Measurements from ENCODE around the gene ACADS. TPM values are rescaled to one million over a fixed set of nuclear protein-coding genes. Genes with fewer than 3 reads are reported as not detected.
A peak's percentile ranks its signal among the peaks of the same experiment; 100 is the strongest.

ACADS gene
- total RNA-seq, 1 donor from 2014 or later, result 33.0 TPM

GRCh38 chr12:120757949-120758348 is 32.3 kb downstream of the ACADS start:
- no peak for DNase-seq

GRCh38 chr12:120758798-120759590 is 33.4 kb downstream of the ACADS start:
- no peak for DNase-seq

DNA sequence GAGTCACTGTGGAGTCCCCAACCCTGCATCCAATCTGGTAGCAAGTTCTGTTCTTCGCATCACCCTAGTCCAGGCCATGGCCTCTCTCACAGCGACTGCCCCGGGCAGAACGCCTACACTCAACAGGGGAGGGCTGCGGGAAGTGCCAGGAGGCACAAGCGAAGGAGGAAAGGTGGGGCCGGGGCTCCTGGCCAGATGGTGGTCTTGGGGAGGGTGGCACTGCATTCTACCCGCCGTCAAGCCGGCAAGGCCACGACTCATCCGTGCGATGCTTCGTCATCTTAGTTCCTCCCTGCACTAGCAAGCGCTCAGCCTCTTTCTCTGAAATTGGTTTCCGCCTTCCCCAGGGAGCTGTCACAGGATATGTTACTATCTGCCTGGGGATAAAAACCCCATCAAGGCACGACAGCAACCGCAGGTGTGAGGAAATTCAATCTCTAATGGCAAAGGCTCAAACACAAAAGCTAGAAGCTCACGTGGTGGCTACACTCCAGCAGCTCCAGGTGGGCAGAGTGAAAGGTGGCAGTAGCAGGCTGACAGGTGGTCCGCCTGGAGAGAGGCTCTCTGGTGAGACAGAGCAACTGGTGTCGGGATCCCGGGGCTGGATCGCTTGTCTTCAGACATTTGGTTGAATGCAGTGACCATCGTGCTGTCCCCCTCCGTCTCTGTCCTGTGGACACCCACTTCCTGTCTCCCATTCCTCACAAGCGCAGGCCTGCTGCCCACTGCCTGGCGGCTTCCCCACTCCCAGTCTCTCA is 34.1 kb downstream of the ACADS start:
- peak; percentile 25 for DNase-seq

- peak; percentile 45 for DNase-seq
Observed at GRCh38 chr12:120760349-120761254, 35.0 kb downstream of the ACADS start.

DNA sequence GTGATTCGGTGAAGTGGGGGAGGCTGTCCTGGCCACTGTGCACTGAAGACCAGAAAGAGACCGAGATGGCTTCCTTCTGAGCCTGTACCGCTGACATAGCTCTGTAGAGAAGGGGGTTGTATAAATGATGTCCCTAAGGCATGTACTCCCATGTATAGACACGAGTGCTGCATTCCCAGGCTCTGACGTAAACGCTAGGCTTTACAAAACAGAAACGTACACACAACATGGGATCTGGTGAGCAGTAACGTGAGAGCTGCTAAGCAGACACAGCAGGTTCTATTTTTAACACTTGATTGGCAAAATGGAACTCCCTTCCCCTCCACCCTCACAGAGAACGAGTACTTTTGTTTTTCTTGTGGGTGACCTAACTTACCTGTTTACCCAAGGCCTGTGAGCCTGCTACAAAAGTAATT is 35.9 kb downstream of the ACADS start:
- DNase-seq, result peak; percentile 95

DNA sequence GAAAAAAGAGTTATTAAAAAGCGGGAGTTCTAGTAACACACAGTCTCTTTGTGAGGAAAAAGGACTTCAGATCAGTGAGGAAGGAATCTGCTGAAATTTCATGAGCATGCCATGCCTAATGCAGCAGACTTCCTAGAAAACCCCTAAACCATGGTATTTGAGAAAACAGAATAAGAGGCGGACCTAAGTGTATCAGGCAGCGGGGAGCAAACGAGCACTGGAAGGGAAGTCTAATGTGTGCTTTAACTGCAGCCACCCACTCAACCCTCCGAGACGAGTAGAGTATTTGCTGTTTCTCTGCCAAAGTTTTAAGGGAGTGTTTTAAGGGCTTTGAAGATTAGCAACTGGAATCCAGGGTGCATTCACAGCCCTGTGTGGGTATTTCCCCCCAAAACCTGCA is 36.5 kb downstream of the ACADS start:
- DNase-seq, result peak; percentile 52

- DNase-seq, result no peak
Observed at GRCh38 chr12:120763250-120763649, 37.6 kb downstream of the ACADS start.

DNA sequence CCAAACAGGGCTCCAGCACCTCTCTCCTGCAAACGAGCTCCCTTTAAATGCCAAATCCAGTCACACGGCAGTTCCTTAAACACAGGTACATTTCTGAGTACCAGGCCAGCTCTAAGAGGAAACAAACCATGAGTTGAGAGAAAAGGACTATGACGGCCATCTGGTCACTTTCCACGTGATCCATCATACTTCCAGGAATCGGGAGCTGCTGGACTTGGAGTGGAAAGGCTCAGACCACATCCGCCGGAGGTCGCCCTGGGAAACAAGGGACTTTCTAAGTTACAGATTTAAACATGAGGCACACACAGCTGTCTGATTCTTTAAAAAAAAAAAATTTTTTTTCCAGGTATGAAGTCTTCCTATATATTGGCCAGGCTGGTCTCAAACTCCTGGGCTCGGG is 39.2 kb downstream of the ACADS start:
- DNase-seq, result no peak

DNA sequence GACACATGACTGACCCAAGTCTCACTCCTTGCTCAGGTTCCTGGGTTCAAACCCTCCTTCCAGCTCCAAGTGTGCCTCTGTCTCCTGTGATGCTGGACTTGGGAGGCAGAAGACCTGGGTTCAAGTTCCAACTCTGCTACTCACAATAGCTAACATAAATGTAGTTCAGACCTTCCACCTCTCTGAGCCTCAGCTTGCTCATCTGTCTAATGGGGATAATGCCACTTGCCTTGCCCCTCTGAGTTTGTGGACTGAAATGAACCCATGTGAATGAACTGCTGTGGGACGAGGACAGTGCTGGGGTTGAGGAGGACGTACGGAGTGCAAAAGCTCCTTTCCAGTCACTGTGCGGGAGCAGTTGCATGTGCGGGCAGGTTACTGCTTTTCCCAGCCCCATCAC is 40.9 kb downstream of the ACADS start:
- no peak for DNase-seq

DNA sequence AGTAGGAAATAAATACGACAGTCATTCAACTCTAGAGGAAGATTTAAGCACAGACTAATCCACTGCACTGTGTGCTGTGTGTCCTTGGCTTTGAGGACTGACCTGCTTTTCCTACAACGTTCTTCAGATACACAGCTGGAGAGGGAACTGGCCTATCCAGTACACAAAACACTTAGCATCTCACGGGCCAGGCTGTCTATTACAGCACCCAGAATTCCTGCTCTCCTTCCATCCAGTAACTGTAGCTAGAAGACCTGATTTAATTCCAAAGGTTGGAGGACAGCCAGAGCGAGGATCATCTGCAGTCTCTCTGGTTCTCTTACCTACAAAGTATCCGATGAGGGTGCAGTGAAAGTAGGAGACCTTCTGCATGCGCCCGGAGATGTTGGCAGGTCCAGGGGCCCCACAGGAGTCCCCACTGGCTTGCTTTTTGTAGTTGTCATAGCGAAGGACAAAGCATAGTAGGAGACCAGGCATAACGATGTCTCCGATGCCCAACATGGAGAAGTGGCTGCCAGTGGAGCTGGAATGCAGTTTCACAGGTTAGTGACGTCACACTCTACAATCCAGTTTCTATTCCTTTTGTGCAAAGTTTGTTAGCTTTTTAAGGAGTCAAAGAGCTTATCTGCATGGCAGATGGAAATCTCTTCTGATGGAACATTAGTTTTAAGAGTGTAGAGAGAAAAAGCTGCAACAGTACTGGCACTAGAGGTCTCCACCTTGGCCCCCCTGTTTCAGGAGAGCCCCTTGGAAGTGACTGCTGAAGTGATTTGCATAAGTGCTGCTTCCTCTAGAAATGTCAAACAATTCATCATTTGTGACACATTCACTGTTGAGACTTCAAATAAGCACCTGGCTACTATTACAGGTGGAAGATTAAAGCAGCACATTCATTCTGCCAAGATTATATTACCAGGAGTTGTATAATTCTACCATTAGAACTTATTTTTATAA is 41.7 kb downstream of the ACADS start:
- DNase-seq, result peak; percentile 12

DNA sequence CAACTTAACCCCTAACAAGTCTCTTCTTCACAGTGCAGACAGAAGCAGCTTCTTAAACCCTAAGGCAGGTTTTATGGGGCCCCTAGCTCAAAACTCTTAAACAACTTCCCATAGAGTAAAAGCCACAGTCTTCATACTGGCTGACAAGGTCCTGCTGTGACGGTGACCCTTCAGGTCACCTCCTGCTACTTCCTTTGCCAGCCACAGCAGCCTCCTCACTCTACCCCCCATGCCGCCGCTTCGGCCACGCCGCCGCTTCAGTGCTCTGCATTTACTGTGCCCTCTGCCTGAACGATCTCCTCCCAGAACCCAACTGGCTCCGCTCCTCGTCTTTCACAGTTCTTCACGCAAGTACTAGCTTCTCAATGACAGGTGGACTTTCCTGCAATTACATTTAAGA is 45.5 kb downstream of the ACADS start:
- DNase-seq, result no peak

GRCh38 chr12:120774169-120774916 is 48.7 kb downstream of the ACADS start:
- no peak for DNase-seq

GRCh38 chr12:120775862-120776552 is 50.4 kb downstream of the ACADS start:
- no peak for DNase-seq

GRCh38 chr12:120783197-120783596 is 57.6 kb downstream of the ACADS start:
- DNase-seq, result no peak

GRCh38 chr12:120784804-120785203 is 59.2 kb downstream of the ACADS start:
- DNase-seq, result no peak

GRCh38 chr12:120787889-120788288 is 62.3 kb downstream of the ACADS start:
- DNase-seq, result no peak
